NB4 (cell line): ENCODE data around the gene CTBP2.

Experiments
- TF ChIP-seq, protein P1 (sequence below): IDR thresholded peaks from one replicate; pipeline ENCODE4 v1.5.1; 2012; ENCODE audit warnings: low read depth, low read length
- TF ChIP-seq, protein P2 (sequence below): IDR thresholded peaks from 2 replicates; pipeline ENCODE4 v1.6.1; 2011; ENCODE audit warnings: low read depth, low read length

DNA sequence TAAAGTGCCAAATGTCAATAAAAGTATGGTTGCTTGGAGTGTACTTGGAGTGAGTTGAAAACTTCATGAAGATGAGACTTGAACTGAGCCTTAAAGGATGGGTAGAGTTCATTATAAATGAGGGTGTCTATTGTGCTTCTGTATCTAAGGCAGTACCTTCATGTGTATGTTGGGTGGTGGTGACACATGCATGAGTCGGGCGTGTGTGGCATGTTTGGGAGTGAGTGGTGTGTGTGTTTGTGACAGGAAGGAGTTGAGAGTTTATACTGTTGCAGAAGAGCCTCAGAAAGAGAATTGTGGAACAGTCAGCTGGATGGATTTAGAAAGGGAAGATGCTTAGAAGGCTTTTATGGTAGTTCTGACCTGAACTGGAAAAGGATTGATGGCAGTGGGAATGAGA is 224.4 kb downstream of the CTBP2 start:
- TF ChIP-seq, protein P1, sequence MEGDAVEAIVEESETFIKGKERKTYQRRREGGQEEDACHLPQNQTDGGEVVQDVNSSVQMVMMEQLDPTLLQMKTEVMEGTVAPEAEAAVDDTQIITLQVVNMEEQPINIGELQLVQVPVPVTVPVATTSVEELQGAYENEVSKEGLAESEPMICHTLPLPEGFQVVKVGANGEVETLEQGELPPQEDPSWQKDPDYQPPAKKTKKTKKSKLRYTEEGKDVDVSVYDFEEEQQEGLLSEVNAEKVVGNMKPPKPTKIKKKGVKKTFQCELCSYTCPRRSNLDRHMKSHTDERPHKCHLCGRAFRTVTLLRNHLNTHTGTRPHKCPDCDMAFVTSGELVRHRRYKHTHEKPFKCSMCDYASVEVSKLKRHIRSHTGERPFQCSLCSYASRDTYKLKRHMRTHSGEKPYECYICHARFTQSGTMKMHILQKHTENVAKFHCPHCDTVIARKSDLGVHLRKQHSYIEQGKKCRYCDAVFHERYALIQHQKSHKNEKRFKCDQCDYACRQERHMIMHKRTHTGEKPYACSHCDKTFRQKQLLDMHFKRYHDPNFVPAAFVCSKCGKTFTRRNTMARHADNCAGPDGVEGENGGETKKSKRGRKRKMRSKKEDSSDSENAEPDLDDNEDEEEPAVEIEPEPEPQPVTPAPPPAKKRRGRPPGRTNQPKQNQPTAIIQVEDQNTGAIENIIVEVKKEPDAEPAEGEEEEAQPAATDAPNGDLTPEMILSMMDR = no peak
- TF ChIP-seq, protein P2, sequence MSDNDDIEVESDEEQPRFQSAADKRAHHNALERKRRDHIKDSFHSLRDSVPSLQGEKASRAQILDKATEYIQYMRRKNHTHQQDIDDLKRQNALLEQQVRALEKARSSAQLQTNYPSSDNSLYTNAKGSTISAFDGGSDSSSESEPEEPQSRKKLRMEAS = no peak
